Tibial artery (tissue), 4 donors: ENCODE data around the gene LCE1A.

Experiments used
- DNase-seq, 2 donors: peaks; one replicate each; pipeline ENCODE4 v3.0.0-alpha.2; 2019
- H3K27ac ChIP-seq, 2 donors: fragments of 200-600 bp; sonication (generic) in 1 of 2; 1 replicate in 1 of 2; 2 replicates in 1 of 2; pipeline ENCODE4 v1.5.1; 2018 to 2019; ENCODE audit warnings: mild to moderate bottlenecking in 1 of 2
- H3K27me3 ChIP-seq, 2 donors: fragments of 200-600 bp; sonication (generic) in 1 of 2; one replicate each; pipeline versions ENCODE4 v1.5.1 to v1.6.0; 2016 to 2019
- H3K36me3 ChIP-seq, 3 donors: fragments of 200-600 bp; sonication (generic) in 2 of 3; one replicate each; pipeline ENCODE4 v1.5.1; 2016 to 2019; ENCODE audit warnings: mild to moderate bottlenecking in 2 of 3
- H3K4me1 ChIP-seq, 4 donors: fragments of 200-600 bp; sonication (generic) in 2 of 4; 1 replicate in 3 of 4; 2 replicates in 1 of 4; pipeline ENCODE4 v1.5.1; 2016 to 2019
- H3K4me3 ChIP-seq, 2 donors: fragments of 200-600 bp; sonication (generic) in 1 of 2; 1 replicate in 1 of 2; 2 replicates in 1 of 2; pipeline ENCODE4 v1.5.1; 2018 to 2019; ENCODE audit warnings: mild to moderate bottlenecking in 2 of 2
- H3K9me3 ChIP-seq, 3 donors: fragments of 200-600 bp; sonication (generic) in 1 of 3; one replicate each; pipeline ENCODE4 v1.5.1; 2016 to 2019
- intact Hi-C: fragments of 100-400 bp; cut with DNase I; formaldehyde crosslinking; loops from one replicate; pipeline ENCODE4 v1.15.0; 2023; ENCODE audit warnings: low total_unique reads
- TF ChIP-seq, protein P1 (sequence below), 2 experiments: fragments of 200-600 bp in 1 of 2; fragments of 450-650 bp in 1 of 2; IDR thresholded peaks; one replicate each; pipeline ENCODE4 v1.5.1; 2017 to 2019; ENCODE audit warnings: antibody characterized with exemption in 2 of 2, mild to moderate bottlenecking in 1 of 2, moderate library complexity in 1 of 2

The LCE1A gene

DNA sequence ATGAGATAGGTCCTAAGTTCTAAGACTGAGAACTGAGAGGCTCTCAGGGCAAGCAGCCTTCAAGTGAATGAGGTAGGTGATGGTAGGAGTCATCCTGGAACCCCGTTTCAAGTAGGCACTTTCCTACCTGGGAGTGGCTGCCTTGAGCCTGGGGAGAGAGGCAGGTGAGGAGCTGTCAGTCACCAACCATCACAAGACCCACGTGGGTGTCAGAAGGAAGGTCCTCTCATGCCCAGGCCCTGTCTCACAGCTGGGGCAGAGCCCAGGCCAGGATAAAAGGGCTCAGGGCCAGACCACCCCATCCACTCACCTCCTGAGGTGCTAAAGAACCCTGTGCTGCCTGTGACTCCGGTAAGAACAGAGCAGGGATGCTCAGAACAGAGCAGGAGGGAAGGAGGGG lies 30.9 kb upstream of the LCE1A start, which contains the start of gene LCE1D:
Gene LCE1D (plus strand): TSS at position 301 of the 400 bp plus-strand sequence. CDS start 1,074 bp downstream, outside the sequence.
- DNase-seq, result no peak
- TF ChIP-seq, protein P1, sequence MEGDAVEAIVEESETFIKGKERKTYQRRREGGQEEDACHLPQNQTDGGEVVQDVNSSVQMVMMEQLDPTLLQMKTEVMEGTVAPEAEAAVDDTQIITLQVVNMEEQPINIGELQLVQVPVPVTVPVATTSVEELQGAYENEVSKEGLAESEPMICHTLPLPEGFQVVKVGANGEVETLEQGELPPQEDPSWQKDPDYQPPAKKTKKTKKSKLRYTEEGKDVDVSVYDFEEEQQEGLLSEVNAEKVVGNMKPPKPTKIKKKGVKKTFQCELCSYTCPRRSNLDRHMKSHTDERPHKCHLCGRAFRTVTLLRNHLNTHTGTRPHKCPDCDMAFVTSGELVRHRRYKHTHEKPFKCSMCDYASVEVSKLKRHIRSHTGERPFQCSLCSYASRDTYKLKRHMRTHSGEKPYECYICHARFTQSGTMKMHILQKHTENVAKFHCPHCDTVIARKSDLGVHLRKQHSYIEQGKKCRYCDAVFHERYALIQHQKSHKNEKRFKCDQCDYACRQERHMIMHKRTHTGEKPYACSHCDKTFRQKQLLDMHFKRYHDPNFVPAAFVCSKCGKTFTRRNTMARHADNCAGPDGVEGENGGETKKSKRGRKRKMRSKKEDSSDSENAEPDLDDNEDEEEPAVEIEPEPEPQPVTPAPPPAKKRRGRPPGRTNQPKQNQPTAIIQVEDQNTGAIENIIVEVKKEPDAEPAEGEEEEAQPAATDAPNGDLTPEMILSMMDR (IDR thresholded peaks at IDR 0.05), result no peak

DNA sequence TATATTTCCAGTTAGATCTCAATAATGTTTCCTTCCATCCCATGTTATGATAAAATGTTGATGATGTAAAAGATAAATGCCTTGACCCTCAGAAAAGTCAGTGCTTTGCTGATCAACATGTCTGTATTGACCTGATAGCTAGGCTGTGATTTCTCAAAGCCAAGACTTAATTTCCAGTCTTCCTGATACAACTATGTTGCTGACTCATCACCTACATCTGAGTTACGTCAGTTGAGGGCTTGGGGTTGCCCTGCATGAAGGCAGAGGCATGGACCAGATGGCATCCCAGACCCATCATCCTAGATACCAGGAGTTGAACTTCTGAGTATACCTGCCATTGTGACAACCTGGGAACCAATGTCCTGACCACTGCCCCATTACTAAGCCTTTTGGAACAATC lies 25.9 kb upstream of the LCE1A start:
- no peak for DNase-seq
- H3K27ac ChIP-seq, result no peak overlapping the region
- H3K4me1 ChIP-seq, result no peaks in the 10 kb centered on the region
- H3K9me3 ChIP-seq, result no peaks in the 10 kb centered on the region
- no peaks in the 10 kb centered on the region for H3K27me3 ChIP-seq
- TF ChIP-seq, protein P1 (IDR thresholded peaks at IDR 0.05), result no peak
- H3K36me3 ChIP-seq, result no peaks in the 10 kb centered on the region
- intact Hi-C loops, result no loop called here
- no peak overlapping the region for H3K4me3 ChIP-seq

More for the DNA sequence above, 30.9 kb upstream of the LCE1A start, which contains the start of gene LCE1D:
- Histone ChIP-seq H3K27ac (no peak within 1 kb of the TSS), H3K36me3 (no peaks in the 10 kb centered on the region), H3K9me3 (no peaks in the 10 kb centered on the region), H3K4me1 (no peaks in the 10 kb centered on the region), H3K4me3 (no peak within 1 kb of the TSS), H3K27me3 (no peaks in the 10 kb centered on the region)
- intact Hi-C loops, result no loop called here

DNA sequence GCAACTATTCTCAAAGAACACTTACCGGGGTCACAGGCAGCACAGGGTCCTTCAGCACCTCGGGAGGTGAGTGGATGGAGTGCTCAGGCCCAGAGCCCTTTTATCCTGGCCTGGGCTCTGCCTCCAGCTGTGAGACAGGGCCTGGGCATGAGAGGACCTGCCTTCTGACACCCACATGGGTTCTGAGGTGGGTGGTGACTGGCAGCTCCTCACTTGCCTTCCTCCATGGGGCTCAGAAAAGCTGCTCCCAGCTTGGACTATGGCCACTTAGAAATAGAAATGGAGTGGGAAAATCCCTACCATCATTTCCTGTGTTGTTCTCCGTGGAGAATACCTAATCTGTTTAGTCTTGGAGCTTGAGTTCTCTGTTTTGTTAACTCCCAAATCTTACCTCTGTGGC lies 20.7 kb upstream of the LCE1A start, which contains the start of gene LCE1C:
Gene LCE1C (minus strand): TSS at position 76 of the 400 bp plus-strand sequence. CDS start 1,173 bp downstream, outside the sequence.
- H3K27ac ChIP-seq, result no peak within 1 kb of the TSS
- DNase-seq, result no peak

DNA sequence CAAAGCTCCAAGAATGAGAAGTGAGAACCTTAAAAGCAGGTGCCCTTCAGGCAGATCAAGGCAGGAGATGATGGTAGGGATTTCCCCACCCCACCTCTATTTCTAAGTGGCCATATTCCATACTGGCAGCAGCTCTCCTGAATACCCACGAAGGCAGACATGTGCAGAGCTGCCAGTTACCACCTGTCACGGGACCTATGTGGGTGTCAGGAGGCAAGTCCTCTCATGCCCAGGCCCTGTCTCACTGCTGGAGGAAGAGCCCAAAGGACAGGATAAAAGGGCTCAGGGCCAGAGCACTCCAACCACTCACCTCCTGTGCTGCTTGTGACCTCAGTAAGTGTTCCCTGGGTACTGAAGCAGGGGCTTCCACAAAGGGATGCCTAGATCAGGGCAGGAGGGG lies 16.2 kb upstream of the LCE1A start:
- H3K9me3 ChIP-seq, result no peaks in the 10 kb centered on the region
- no peaks in the 10 kb centered on the region for H3K27me3 ChIP-seq
- H3K4me3 ChIP-seq, result no peak overlapping the region
- H3K27ac ChIP-seq, result no peak overlapping the region
- no peaks in the 10 kb centered on the region for H3K36me3 ChIP-seq
- no peak for DNase-seq
- TF ChIP-seq, protein P1 (IDR thresholded peaks at IDR 0.05), result no peak
- intact Hi-C loops, result no loop called here
- no peaks in the 10 kb centered on the region for H3K4me1 ChIP-seq

More for the DNA sequence above, 20.7 kb upstream of the LCE1A start, which contains the start of gene LCE1C:
- H3K27me3 ChIP-seq, result no peaks in the 10 kb centered on the region
- no peaks in the 10 kb centered on the region for H3K9me3 ChIP-seq
- intact Hi-C loops, result no loop called here
- H3K36me3 ChIP-seq, result no peaks in the 10 kb centered on the region
- H3K4me1 ChIP-seq, result no peaks in the 10 kb centered on the region
- no peak within 1 kb of the TSS for H3K4me3 ChIP-seq
- TF ChIP-seq, protein P1 (IDR thresholded peaks at IDR 0.05), result no peak

DNA sequence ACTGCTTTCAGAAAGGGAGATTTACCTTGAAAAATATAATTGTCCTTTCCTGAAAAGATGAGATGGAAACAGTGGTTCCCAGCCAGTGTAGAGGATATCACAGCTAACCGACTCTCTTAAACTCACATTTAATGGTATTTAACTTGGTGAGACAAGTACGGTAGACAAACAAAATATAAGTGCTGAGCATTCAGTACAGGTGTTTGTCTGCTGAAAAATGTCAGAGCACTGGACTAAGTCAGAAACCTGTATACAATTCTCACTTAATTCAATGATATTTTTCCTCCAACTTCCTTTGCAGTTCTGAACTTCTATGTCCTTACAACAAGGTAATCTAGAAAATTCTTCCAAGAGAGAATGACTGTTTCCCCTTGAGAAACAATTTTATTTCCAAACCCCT lies 15.6 kb upstream of the LCE1A start, which contains the start of gene LCE1B:
Gene LCE1B (plus strand): TSS at position 301 of the 400 bp plus-strand sequence. CDS start 476 bp downstream, outside the sequence.
- TF ChIP-seq, protein P1 (IDR thresholded peaks at IDR 0.05), result no peak
- no peaks in the 10 kb centered on the region for H3K36me3 ChIP-seq
- no peaks in the 10 kb centered on the region for H3K27me3 ChIP-seq
- intact Hi-C loops, result no loop called here
- H3K27ac ChIP-seq, result no peak within 1 kb of the TSS
- H3K9me3 ChIP-seq, result no peaks in the 10 kb centered on the region
- H3K4me1 ChIP-seq, result no peaks in the 10 kb centered on the region
- no peak within 1 kb of the TSS for H3K4me3 ChIP-seq
- DNase-seq, result no peak

DNA sequence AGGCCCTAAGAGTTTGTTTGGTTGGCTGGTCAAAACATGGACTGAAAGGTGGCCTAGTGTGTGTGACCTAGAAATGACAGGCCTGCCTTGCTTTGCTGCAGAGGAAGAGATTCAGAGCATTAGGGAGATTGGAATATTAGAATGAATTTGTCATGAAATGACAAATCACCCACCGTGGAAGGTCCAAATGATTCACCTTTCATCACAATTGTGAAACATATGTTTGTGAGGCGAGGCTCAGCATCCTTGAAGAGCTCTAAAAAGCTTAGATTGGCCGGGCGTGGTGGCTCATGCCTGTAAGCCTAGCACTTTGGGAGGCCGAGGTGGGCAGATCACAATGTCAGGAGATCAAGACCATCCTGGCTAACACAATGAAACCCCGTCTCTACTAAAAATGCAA lies 10.0 kb upstream of the LCE1A start:
- Histone ChIP-seq H3K4me3 (no peak overlapping the region), H3K27ac (no peak overlapping the region), H3K4me1 (no peaks in the 10 kb centered on the region), H3K36me3 (no peaks in the 10 kb centered on the region), H3K9me3 (no peaks in the 10 kb centered on the region), H3K27me3 (no peaks in the 10 kb centered on the region)
- no peak for DNase-seq
- intact Hi-C loops, result no loop called here
- TF ChIP-seq, protein P1 (IDR thresholded peaks at IDR 0.05), result no peak
